ENCODE data around the gene PLCH1. TPM values are rescaled to one million over a fixed set of nuclear protein-coding genes. Genes with fewer than 3 reads are reported as not detected.

PLCH1 gene
- total RNA-seq, 1 donor from 2014 or later = 1.3 TPM

- Mint-ChIP-seq H3K4me3 (no peak overlapping the region), H3K27ac (no peak overlapping the region), H3K36me3 (no peaks in the 10 kb centered on the region), H3K27me3 (ENCODE audit: low read depth) (no peaks in the 10 kb centered on the region), H3K9me3 (no peaks in the 10 kb centered on the region), H3K4me1 (no peaks in the 10 kb centered on the region)
- DNase-seq (ENCODE audit: low spot score in 2 of 2, unreplicated experiment in 2 of 2) = no peak
- TF ChIP-seq, protein P1, sequence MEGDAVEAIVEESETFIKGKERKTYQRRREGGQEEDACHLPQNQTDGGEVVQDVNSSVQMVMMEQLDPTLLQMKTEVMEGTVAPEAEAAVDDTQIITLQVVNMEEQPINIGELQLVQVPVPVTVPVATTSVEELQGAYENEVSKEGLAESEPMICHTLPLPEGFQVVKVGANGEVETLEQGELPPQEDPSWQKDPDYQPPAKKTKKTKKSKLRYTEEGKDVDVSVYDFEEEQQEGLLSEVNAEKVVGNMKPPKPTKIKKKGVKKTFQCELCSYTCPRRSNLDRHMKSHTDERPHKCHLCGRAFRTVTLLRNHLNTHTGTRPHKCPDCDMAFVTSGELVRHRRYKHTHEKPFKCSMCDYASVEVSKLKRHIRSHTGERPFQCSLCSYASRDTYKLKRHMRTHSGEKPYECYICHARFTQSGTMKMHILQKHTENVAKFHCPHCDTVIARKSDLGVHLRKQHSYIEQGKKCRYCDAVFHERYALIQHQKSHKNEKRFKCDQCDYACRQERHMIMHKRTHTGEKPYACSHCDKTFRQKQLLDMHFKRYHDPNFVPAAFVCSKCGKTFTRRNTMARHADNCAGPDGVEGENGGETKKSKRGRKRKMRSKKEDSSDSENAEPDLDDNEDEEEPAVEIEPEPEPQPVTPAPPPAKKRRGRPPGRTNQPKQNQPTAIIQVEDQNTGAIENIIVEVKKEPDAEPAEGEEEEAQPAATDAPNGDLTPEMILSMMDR (IDR thresholded peaks at IDR 0.05; ENCODE audit: unreplicated experiment) = no peak
These were observed 150.2 kb downstream of the PLCH1 start for GRCh38 chr3:155594526-155595187.

DNA sequence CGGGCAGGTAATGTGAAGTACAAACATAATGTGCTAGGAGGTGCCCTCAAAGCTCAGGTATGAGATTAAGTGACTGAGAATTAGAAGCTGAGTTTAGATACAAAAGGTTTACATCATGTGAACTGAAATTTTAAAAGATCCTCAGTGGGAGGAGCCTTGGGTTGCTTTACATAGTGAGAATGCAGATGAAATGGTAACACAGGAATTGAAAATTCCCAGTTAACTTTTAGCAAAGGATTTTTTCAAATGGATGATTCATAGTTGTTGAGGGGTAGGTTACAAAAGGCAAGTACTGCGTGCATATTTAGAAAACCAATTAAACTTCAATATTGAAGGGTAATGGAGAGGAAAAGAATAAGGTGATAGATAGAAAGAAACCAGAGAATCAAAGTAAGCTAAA lies 157.3 kb downstream of the PLCH1 start:
- Mint-ChIP-seq H3K36me3 (no peaks in the 10 kb centered on the region), H3K4me3 (no peak overlapping the region)

GRCh38 chr3:155585384-155585783 lies 159.5 kb downstream of the PLCH1 start:
- no peaks in the 10 kb centered on the region for H3K9me3 Mint-ChIP-seq
- H3K36me3 Mint-ChIP-seq = no peaks in the 10 kb centered on the region
- TF ChIP-seq, protein P1 (IDR thresholded peaks at IDR 0.05; ENCODE audit: unreplicated experiment) = no peak
- H3K4me3 Mint-ChIP-seq = no peak overlapping the region
- no peaks in the 10 kb centered on the region for H3K27me3 Mint-ChIP-seq (ENCODE audit: low read depth)
- no peak for DNase-seq (ENCODE audit: low spot score in 2 of 2, unreplicated experiment in 2 of 2)
- H3K27ac Mint-ChIP-seq = no peak overlapping the region
- no peaks in the 10 kb centered on the region for H3K4me1 Mint-ChIP-seq

More for the DNA sequence above, 157.3 kb downstream of the PLCH1 start:
- Mint-ChIP-seq H3K4me1 (no peaks in the 10 kb centered on the region), H3K27me3 (ENCODE audit: low read depth) (no peaks in the 10 kb centered on the region), H3K27ac (no peak overlapping the region), H3K9me3 (no peaks in the 10 kb centered on the region)
- TF ChIP-seq, protein P1 (IDR thresholded peaks at IDR 0.05; ENCODE audit: unreplicated experiment) = no peak
- no peak for DNase-seq (ENCODE audit: low spot score in 2 of 2, unreplicated experiment in 2 of 2)

DNA sequence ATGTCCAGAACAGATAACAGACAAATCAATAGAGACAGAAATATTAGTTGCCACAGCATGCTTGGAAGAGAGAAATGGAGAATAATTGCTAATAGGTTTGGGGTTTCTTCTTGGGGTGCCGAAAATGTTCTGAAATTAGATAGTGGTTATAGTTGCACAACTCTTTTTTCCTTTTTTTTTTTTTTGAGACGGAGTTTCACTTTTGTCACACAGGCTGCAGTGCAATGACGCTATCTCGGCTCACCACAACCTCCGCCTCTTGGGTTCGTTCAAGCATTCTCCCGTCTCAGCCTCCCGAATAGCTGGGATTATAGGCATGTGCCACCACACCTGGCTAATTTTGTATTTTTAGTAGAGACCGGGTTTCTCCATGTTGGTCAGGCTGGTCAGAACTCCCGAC lies 163.3 kb downstream of the PLCH1 start:
- TF ChIP-seq, protein P1 (IDR thresholded peaks at IDR 0.05; ENCODE audit: unreplicated experiment) = no peak
- H3K36me3 Mint-ChIP-seq = no peaks in the 10 kb centered on the region
- H3K4me1 Mint-ChIP-seq = no peaks in the 10 kb centered on the region
- H3K4me3 Mint-ChIP-seq = no peak overlapping the region
- DNase-seq (ENCODE audit: low spot score in 2 of 2, unreplicated experiment in 2 of 2) = no peak
- no peaks in the 10 kb centered on the region for H3K9me3 Mint-ChIP-seq
- H3K27ac Mint-ChIP-seq = no peak overlapping the region
- no peaks in the 10 kb centered on the region for H3K27me3 Mint-ChIP-seq (ENCODE audit: low read depth)

- H3K36me3 Mint-ChIP-seq = no peaks in the 10 kb centered on the region
These were observed 172.8 kb downstream of the PLCH1 start for GRCh38 chr3:155572085-155572484.

More at GRCh38 chr3:155572085-155572484, 172.8 kb downstream of the PLCH1 start:
- H3K4me3 Mint-ChIP-seq = no peak overlapping the region
- H3K27me3 Mint-ChIP-seq (ENCODE audit: low read depth) = no peaks in the 10 kb centered on the region
- TF ChIP-seq, protein P1 (IDR thresholded peaks at IDR 0.05; ENCODE audit: unreplicated experiment) = no peak
- peaks cover 12% of the 10 kb centered on the region for H3K4me1 Mint-ChIP-seq
- no peak for DNase-seq (ENCODE audit: low spot score in 2 of 2, unreplicated experiment in 2 of 2)
- peaks cover 3% of the 10 kb centered on the region for H3K9me3 Mint-ChIP-seq
- no peak overlapping the region for H3K27ac Mint-ChIP-seq

All from mesothelial cell of epicardium (in vitro differentiated cells).